NAMALWA (cell line): Measurements from ENCODE around the gene BTBD18.

Experiments used
- DNase-seq: peaks from one replicate; pipeline ENCODE4 v3.0.0-alpha.2; 2015; ENCODE audit warnings: low spot score

Gene BTBD18

DNA sequence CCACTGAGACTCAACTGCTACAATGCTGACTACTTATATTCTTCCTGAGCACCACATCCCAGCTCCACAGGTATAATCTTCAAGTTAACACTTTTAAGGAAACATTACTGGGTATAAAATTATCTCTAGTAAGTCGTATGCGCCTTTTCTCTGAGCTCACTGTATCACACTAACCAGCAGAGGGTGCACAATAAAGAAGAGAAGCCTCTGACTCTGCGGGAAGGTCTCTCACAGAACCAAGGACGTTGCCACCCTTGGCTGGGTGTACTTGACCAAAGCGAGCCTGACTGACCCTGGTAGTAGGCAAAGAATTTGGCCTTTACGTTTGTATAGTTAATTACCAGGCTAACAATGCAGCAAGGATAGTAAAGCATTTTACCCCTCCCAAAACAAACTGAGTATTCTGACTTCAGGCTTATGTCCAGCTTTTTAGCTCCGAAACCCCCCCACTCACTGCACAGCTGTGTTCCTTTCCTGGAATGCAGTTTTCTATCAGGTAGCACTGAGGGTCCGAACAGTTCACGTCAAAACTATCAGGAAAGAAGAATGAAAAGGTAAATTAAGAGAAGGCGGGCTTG is at the start of gene BTBD18:
Gene BTBD18 (minus strand): TSS at position 144 of the 578 bp plus-strand sequence. CDS start 631 bp downstream, outside the sequence.
- DNase-seq, result peak; percentile 63

DNA sequence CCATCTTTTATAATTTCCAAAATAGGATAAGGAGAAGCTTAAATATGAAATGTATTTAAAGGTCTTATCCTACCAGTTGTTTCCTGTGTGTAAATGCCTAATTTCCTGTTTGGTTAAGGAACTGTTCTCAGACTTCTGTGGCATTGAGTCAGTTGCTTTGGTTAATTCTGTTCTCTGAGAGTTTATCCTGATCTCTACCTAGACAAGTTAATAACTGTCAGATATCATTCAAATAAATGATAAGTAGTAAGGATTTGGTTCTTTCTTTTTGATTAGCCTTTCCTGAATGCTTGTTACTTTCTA is 49.5 kb upstream of the BTBD18 start:
- DNase-seq, result no peak

DNA sequence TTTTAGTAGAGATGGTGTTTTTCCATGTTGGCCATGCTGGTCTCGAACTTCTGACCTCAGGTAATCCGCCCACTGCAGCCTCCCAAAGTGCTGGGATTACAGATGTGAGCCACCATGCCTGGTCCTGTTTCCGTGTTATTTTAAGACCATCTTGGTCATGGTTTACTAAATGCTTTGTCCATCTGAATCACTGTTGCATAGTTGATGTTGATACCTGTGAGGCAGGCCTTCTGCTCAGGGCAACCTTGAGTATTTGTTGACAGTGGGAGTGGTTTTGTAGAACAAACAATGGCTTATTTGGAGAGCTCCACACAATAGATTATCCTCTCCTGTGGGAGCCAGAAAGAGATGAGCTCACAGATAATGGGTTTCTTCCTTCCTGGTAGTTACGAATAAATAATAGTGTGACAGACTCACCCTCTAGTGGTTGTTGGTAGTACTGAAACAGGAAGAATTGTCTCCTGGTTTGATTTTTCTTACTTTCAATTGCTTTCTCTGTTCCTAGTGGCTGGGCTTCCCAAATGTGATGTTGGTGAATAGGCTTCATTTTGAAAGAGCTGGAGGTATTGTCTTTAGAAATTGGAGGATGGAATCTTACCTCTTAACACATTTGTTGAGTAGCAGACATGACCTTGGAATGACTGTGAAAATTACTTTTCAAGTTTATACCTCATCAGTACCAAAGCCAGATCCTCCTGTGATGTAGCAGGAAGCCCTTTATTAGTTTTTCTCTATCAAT is 49.0 kb upstream of the BTBD18 start:
- DNase-seq, result peak; percentile 79

GRCh38 chr11:57798905-57799559 is 47.4 kb upstream of the BTBD18 start:
- DNase-seq, result no peak

DNA sequence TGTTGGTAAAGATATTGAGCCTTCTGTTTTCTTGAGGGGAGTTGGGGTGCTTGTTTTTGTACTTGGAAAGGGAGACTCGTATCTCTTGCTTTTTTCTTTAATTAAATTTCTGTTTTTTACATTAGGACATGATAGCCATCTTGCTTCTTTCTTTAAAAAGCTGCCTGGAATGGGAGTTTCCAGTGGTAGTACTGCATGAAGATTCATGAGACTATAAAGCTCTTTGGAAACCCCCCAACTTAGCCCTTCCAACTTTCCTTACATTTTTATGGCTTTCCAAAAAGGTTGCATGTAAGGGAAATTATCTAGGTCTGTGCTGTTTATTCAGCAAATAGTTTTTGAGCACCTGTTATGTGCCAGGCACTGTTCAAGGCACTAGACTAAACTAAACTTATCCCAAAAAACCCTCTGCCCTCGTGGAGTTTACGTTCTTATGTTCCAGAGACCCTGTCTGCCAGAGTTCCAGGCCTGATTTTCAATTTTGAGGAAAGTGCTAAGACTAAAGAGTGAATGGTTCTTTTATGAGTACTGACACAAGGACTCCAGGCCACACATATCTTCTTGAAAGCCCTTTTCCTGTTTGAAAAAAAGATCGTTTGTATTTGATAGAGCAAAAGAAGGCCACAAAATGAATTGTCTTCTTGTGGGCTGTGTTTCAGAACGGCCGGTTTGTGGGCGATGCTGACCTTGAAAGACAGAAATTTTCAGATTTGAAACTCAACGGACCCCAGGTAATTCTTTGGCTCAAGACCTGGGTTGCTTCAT is 41.9 kb upstream of the BTBD18 start:
- DNase-seq, result no peak

GRCh38 chr11:57792870-57793269 is 41.3 kb upstream of the BTBD18 start:
- DNase-seq, result no peak

- DNase-seq, result peak; percentile 8
These were observed 40.5 kb upstream of the BTBD18 start for GRCh38 chr11:57792060-57792541.

DNA sequence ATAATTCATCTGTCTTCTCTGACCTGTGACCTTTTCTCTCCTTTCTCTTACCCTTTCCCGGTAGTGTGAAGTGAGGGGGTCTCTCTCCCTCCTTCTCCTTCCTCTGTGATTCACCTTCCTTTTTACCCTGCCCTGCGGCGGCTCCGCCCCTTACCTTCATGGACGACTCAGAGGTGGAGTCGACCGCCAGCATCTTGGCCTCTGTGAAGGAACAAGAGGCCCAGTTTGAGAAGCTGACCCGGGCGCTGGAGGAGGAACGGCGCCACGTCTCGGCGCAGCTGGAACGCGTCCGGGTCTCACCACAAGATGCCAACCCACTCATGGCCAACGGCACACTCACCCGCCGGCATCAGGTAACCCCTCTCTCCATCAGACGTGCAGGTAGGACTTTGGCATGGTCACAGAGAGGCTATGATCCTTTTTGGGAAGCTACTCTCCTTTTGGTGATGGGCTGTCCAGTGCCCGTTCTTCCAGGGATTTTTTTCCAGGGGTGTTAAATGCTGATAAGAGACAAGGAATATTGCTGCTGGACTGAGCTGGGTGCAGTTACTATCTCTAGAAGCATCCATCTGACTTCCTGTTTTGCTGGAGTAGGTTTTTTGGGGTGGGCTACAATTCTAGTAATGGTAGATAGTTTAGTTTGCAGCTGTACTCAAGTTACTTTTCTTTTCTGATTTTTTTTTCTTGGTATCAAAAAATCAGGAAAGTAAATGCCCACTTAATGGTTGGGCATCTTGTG is 39.9 kb upstream of the BTBD18 start:
- no peak for DNase-seq

DNA sequence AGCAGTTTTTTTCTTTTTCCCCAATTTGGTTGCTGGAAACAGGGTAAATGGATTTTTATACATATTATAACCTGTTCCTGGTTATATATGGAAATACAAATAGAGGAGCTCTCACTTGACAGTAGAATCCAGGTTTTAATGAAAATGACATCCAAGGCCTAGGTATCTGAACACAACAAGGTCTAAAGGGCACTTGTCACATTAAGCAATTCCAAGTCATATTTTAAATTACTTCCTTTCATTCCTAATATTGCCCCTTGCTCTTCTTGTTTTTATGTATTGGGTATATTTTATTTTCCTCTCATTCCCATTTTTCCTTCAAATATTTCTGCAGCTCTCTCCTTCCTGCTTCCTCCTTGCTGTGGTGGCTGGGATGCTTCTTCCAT is 37.1 kb upstream of the BTBD18 start:
- DNase-seq, result no peak

- DNase-seq, result no peak
These were observed 36.5 kb upstream of the BTBD18 start for GRCh38 chr11:57787920-57788702.

GRCh38 chr11:57787006-57787604 is 35.5 kb upstream of the BTBD18 start:
- DNase-seq, result no peak

DNA sequence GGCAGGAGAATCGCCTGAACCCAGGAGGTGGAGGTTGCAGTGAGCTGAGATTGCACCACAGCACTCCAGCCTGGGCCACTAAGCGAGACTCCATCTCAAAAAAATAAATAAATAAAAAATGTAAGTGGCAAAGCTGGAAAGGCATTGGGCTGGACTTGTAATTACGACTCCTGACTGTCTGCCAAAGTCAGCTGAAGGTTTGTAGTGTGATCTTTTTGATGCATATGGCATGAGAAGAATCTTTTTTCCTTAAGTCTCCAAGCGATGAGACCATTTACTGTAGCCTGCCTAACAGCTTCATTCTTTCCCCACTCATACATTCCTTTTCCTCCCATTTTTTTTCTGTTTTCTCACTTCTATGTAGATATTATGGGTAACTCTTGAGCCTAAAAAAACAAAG is 34.8 kb upstream of the BTBD18 start:
- DNase-seq, result no peak

DNA sequence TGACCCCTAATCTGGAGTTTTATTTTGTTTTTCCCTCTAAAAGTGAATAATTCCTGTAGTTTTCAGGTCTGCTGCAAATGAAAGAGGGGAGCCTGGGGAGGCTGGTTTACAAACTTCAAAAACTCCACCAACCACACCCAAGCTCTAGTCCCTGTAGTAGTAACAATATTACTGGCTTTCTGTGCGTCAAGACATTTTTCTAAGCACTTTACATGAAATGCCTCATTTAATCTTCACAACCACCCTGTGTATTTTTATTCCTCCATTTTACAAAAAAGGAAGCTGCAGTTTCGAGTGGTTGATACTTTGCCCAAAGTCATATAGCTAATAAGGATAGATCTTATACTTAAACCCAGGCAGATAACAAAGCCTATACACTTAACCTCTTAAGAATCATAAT is 33.5 kb upstream of the BTBD18 start:
- no peak for DNase-seq

GRCh38 chr11:57781529-57781943 is 29.9 kb upstream of the BTBD18 start:
- no peak for DNase-seq

- no peak for DNase-seq
These were observed 27.7 kb upstream of the BTBD18 start for GRCh38 chr11:57779276-57779675.

DNA sequence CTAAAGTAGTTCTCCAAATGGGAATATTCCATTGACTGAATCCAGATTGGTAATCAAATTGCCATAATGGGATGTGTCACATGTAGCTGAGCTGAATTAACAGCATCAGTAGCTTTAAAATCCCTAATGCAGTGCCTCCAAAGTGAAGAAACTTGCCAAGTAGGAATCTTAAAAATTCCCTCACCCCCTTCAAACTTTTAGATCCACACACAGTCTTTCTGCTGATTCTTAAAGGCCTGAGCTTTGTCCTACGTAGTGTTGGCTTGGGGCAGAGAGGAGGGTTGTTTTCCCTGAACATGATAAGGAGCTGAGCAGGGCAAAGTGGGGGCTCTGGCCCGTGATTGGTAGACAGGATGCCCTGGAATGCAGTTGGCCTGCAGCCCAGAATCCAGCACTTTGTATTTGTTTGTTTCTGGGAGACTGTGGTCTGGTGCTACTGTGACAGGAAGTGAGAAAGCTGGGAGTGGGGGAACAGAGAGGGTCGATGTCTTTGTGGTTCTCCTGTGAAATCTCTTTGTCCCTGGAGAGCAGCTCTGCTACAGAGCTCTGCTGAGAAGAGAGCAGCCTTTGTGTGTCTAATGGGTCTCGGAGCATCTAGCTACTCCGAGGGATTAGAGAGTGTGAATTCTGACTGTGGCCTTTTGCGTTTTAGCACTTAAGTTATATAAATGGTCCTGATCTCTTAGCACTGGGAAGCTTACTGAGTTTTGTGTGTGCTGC is 26.9 kb upstream of the BTBD18 start:
- no peak for DNase-seq

GRCh38 chr11:57777969-57778317 is 26.3 kb upstream of the BTBD18 start:
- no peak for DNase-seq

GRCh38 chr11:57776577-57777210 is 25.1 kb upstream of the BTBD18 start:
- DNase-seq, result no peak

DNA sequence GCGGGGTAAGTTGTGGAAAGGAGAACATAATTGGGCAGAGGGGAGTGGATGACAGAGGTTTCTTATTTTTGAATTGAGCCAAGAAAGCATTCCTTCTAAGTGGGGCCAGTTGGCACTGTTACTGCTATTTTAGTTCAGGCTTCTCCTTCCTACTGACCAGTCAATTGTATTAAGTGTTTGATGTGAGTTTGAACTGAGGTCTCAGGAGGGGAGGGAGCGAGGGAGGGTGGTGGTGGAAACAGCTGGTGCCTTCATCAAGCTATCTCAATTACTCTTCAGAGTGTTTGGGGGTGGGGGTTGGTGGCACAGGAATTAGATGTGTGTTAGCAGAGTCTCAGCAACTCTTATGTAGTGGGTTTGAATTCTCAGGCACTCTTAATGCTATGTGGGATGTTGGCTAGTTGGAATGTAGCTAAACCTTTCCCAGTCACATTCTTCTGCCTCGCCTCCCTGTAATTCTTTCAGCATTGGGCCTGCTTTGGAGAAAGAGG is 24.5 kb upstream of the BTBD18 start:
- DNase-seq, result no peak
